Type B pancreatic cell (in vitro differentiated cells): ENCODE measurements around the gene PKN2. TPM values are rescaled to one million over a fixed set of nuclear protein-coding genes. Genes with fewer than 3 reads are reported as not detected.

Source experiments
- DNase-seq: peaks from one replicate; pipeline ENCODE4 v3.0.0; 2021; ENCODE audit warnings: mixed read lengths; ENCODE audit not compliant: unreplicated experiment; ENCODE audit errors: extremely low spot score
- H3K27ac Mint-ChIP-seq: 2 replicates; pipeline ENCODE4 v1.8.0; 2021; ENCODE audit warnings: mild to moderate bottlenecking, mixed read lengths
- H3K27me3 Mint-ChIP-seq: 2 replicates; pipeline ENCODE4 v1.8.0; 2021; ENCODE audit warnings: mixed read lengths
- H3K36me3 Mint-ChIP-seq: 2 replicates; pipeline ENCODE4 v1.8.0; 2021; ENCODE audit warnings: mixed read lengths
- H3K4me1 Mint-ChIP-seq: one replicate; pipeline ENCODE4 v1.8.0; 2021; ENCODE audit warnings: mixed read lengths; ENCODE audit not compliant: unreplicated experiment
- H3K4me3 Mint-ChIP-seq: 2 replicates; pipeline ENCODE4 v1.8.0; 2021; ENCODE audit warnings: mild to moderate bottlenecking, mixed read lengths
- H3K9me3 Mint-ChIP-seq: 2 replicates; pipeline ENCODE4 v1.8.0; 2021; ENCODE audit warnings: mixed read lengths
- CTCF ChIP-seq: fragments of 200-600 bp; sonication (generic); conservative IDR thresholded peaks from 2 replicates; pipeline ENCODE4 v1.5.0; 2021; ENCODE audit warnings: antibody characterized with exemption, mild to moderate bottlenecking
- total RNA-seq: library from RNA; stranded (reverse); gene quantifications from 2 replicates; pipeline ENCODE4 v1.2.1, GENCODE V29; 2021; ENCODE audit warnings: low replicate concordance

The PKN2 gene
- total RNA-seq, 1 donor from 2014 or later = 56.0 TPM

DNA sequence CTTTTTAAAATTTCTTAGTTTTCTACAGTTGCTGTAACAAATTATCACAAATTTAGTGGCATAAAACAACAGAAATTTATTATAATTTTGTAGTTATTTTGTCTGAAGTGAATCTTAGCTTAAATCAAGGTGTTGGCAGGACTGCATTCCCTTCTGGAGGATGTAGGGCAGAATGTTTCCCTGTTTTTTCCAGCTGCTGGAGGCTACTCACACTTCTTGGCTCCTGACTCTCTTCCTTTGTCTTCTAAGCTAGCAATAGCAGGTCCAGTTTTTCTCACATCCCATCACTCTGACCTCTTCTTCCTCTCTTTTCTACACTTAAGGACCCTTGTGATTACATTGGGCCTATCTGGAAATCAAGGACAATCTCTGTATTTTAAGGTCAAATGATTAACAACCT, 84.1 kb downstream of the PKN2 start:
- H3K9me3 Mint-ChIP-seq = no peaks in the 10 kb centered on the region
- no peaks in the 10 kb centered on the region for H3K4me1 Mint-ChIP-seq
- no peak for TF ChIP-seq CTCF
- DNase-seq = no peak
- no peaks in the 10 kb centered on the region for H3K27me3 Mint-ChIP-seq
- peaks cover 27% of the 10 kb centered on the region for H3K36me3 Mint-ChIP-seq
- H3K4me3 Mint-ChIP-seq = no peak overlapping the region
- H3K27ac Mint-ChIP-seq = peak overlapping the region; percentile 24

DNA sequence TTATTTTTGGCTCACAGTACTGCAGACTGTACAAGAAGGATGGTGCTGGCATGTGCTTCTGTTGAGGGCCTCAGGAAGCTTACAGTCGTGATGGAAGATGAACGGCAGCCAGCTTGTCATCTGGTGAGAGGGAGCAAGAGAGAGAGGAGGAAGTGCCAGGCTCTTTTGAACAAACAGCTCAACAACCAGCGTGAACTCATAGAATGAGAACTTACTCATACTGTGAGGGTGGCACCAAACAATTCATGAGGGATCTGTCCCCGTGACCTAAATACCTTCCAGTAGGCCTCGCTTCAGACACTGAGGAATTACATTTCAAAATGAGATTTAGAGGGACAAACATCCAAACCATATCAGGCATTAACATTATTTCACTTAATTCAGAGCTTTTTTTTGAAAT, 84.7 kb downstream of the PKN2 start:
- H3K4me1 Mint-ChIP-seq = peaks cover 5% of the 10 kb centered on the region

GRCh38 chr1:88773540-88774150, 89.6 kb downstream of the PKN2 start:
- peak overlapping the region; percentile 96 for H3K27ac Mint-ChIP-seq
- TF ChIP-seq CTCF = no peak
- H3K4me3 Mint-ChIP-seq = peak overlapping the region; percentile 35
- H3K9me3 Mint-ChIP-seq = peaks cover 7% of the 10 kb centered on the region
- no peaks in the 10 kb centered on the region for H3K27me3 Mint-ChIP-seq
- no peak for DNase-seq
- H3K36me3 Mint-ChIP-seq = peaks cover 55% of the 10 kb centered on the region
- H3K4me1 Mint-ChIP-seq = peaks cover 11% of the 10 kb centered on the region

More for the DNA sequence above, 84.7 kb downstream of the PKN2 start:
- Mint-ChIP-seq H3K27me3 (no peaks in the 10 kb centered on the region), H3K4me3 (no peak overlapping the region), H3K36me3 (peaks cover 28% of the 10 kb centered on the region), H3K9me3 (peaks cover 3% of the 10 kb centered on the region), H3K27ac (peak overlapping the region; percentile 24)
- TF ChIP-seq CTCF = no peak
- DNase-seq = no peak

DNA sequence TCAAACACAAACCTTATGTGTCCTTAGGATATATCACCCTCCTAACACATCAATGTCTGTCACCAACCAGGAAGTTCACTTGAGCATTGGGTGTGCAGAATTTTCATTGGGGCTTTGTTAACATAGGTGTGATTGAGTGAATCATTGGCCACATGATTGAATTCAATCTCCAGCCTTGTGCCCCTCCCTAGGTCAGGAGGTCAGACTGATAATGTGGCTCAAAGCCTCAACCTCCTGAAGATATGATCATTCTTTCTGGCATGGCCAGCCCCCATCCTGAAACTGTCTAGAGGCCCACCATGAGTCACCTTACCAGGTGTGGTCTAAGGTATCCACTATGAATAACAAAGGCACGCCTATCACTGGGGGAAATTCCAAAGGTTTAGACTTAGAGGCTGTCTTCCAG, 90.1 kb downstream of the PKN2 start:
- H3K4me1 Mint-ChIP-seq = peaks cover 11% of the 10 kb centered on the region
- TF ChIP-seq CTCF = no peak
- peak overlapping the region; percentile 35 for H3K4me3 Mint-ChIP-seq
- peak overlapping the region; percentile 96 for H3K27ac Mint-ChIP-seq
- peaks cover 7% of the 10 kb centered on the region for H3K9me3 Mint-ChIP-seq
- H3K36me3 Mint-ChIP-seq = peaks cover 54% of the 10 kb centered on the region
- no peaks in the 10 kb centered on the region for H3K27me3 Mint-ChIP-seq
- DNase-seq = no peak

- Mint-ChIP-seq H3K27ac (peak overlapping the region; percentile 58), H3K27me3 (no peaks in the 10 kb centered on the region), H3K36me3 (peaks cover 47% of the 10 kb centered on the region), H3K9me3 (peaks cover 7% of the 10 kb centered on the region), H3K4me1 (peaks cover 11% of the 10 kb centered on the region), H3K4me3 (no peak overlapping the region)
- no peak for TF ChIP-seq CTCF
- no peak for DNase-seq
Measured at GRCh38 chr1:88777604-88778149, 93.6 kb downstream of the PKN2 start.
